GM19438 (cell line): Measurements from ENCODE around the gene PTGIS.
"Not testable (repeated sequence)": the region's sequence is repeated elsewhere in the genome, so short reads cannot be mapped to it uniquely, and the experiment has no call there.

Experiments
- ATAC-seq: cut with Tn5 transposase; IDR thresholded peaks from one replicate; pipeline ENCODE4 v1.9.1; 2021; ENCODE audit warnings: low read depth; ENCODE audit not compliant: unreplicated experiment

Gene PTGIS

DNA sequence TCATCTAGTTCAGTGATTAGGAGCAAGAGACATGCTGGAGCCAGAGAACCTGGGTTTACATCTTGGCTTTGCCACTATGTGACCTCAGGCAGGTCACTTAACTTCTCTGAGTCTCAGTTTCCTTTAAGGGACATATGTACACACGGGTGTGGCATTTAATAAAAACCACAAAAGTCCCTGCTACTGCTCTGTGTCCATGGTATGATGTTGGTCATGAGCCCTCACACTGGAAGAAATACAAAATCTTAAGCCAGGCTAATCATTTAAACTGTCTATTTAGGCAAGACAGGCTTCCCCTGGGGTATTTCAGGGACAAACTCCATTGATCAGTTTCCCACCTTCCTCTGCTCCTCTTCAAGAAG is 12.9 kb upstream of the PTGIS start:
- no peak for ATAC-seq

DNA sequence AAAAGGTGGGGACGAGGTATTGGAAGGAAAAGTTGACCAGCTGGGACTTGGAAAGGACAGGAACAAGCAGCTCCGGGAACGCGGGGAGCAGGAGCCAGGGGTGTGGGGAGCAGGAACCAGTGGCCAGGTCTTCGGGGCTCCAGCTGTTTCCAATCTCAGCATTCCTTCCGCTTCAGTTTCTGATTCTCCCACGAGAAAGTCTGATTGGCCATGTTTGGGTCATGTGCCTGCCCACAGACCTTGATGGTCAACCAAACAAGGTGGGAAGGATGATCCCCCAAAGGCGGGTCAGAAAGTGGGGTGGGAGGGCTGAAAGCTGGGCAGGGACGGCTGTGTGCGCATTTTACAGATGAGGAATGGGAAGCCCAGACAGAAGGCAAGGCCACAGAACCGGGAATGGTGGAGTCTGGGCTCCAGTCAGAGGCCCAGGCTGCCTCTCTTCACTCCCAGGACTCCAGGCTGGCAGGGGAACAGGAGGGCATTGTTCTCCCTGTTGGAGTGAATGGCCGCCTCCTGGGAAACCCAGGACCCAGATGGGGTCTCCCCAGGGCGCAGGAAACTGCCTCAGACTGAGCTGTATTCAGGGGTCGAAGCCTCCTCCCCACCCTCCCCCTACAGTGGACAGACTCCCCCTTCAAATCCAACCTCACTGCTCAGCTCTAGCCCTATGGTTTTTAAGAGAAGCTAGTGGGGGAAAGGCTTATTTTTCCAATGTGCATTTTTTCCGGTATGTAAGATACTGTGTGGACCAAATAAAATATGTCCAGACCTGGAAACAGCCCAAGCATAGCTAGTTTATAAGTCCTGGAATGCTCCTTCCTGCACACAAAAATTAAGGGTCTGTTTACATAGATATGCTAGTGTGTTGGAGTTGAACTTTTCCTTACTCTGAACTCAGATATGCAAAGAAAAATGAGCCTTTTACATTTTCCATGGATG is 12.2 kb upstream of the PTGIS start:
- ATAC-seq = no peak

DNA sequence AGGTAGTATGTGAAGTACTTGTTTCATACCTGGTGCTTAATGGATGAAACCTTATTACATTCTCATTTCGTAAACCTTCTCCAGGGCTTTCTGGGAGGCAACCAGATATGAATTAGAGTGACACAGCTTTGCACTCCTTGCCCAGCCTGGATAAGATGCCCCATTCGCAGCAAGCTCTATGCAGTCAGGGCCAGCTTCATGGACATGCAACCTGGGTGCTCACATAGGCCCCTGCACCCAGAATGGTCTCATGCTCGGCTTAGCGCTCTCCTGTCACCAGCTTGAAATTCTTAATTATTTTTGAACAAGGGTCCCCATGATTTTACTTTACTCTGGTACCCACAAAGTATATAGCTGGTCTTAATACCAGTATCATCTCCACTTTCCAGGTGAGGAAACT is 11.3 kb upstream of the PTGIS start:
- no peak for ATAC-seq

- ATAC-seq = no peak
Observed at GRCh38 chr20:49578436-49578835, 10.5 kb upstream of the PTGIS start.

DNA sequence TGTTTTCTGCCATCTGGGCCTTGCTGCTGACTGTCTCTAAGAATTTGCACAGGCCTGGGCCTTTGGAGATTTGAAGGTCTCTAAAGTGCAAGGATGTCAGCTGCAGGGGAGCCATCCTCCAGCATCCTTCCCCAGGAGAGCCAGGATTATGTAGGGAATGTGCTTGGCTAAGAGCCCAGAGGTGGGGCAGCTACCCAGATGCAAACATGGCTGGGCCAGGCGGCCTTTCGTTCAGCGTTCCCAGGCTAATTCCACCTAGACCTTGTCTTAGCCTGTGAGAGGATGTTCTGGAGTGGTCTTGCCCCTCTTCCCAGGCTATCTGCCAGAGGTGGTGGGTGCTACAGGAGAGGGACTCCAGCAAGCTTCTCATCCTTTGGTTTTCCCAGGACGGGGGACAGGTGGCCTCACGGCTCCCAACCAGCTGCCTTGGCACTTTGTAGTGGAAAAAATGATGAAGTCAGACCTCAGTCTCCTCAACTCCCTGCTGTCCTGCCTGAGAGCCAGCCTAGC is 7.7 kb upstream of the PTGIS start:
- ATAC-seq = no peak

DNA sequence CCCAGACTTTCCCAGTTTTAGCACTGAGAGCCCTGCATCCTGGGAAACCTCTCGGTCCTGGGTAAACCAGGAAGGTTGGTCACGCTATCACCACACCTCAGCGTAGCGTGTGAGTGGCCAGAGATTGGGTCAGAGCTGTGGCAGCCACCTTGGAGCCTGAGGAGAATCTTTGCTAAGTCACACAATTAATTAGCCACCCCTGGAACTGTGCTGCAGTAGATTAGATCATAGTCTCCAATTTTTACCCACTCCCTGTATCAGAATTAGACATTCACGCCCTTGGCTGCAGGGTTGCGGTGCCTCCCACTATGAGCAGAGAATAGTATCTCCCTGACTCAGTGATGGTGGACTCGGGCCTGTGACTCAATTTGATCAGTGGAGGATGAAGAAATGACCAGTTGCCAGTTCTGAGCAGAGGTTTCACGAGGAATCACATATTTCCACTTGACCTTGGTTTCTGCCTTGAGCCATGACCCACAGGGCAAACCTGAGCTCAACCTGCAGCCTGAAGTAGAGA is 6.0 kb upstream of the PTGIS start:
- no peak for ATAC-seq

DNA sequence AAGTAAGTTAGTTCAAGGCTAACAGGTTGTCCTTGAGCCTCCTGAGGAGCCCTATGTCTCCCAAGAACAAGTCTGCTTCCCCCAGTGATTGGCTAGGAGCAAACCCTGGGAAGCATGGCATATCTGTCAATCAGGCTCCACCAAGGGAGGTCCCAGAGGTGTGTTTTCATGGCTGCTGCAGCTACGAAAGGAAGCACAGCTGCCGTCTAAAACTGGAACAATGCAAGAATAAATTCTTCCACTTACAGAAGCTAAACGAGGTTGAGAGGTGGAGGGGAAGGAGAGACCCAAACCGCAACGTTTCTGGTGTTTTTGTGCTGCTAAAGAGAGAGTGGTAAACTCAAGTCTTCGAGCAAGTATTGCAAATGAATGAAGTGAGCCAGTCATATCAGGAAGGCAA is 4.9 kb upstream of the PTGIS start:
- no peak for ATAC-seq

DNA sequence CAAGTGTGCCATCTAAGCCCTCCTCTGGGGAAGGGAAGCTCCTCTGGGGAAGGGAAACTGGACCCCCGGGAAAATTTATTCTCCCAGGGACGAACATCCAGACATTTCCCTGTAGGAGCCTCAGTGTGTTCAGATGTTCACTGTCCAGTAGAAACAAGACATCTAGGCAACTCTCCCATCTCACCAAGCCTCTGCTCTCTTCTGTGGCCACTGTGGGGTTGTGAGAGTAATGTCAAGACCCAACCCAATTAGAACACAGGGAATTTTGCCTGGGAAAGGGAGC is 3.6 kb upstream of the PTGIS start:
- no peak for ATAC-seq

DNA sequence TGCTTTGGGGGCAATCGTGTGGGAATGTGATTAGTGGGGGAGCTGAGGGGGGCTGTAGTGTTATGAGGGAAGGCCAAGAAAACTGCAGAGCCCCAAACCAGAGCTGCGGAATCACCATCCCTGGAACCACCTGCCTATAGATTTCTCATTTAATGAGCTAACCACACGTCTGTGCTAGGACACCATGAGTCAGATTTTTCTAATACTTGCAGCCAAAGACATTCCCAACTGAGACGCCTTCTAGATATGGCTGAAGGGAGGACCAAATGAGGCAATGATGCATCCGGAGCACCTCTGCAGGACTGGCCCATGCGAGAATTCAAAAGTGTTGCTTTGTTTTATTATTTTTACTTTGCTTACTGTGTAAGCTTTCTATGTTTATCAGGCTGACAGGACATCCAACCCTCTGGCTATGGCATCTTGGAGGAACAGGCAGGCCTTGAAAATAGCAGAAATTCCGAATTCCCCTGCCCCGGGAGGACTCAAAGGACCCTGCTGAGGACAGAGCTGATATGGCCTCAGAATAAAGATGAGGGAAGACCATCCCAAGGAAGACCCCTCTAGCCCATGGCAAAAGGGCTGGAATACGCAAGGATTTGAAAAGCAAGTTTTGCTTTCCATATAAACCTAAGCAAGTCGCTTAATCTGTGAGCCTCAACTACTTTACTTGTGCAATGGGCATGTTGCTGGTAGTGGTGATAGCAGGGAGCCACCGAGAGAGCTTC is 3.1 kb upstream of the PTGIS start:
- no peak for ATAC-seq

GRCh38 chr20:49570161-49570827 is 2.4 kb upstream of the PTGIS start:
- ATAC-seq = no peak

DNA sequence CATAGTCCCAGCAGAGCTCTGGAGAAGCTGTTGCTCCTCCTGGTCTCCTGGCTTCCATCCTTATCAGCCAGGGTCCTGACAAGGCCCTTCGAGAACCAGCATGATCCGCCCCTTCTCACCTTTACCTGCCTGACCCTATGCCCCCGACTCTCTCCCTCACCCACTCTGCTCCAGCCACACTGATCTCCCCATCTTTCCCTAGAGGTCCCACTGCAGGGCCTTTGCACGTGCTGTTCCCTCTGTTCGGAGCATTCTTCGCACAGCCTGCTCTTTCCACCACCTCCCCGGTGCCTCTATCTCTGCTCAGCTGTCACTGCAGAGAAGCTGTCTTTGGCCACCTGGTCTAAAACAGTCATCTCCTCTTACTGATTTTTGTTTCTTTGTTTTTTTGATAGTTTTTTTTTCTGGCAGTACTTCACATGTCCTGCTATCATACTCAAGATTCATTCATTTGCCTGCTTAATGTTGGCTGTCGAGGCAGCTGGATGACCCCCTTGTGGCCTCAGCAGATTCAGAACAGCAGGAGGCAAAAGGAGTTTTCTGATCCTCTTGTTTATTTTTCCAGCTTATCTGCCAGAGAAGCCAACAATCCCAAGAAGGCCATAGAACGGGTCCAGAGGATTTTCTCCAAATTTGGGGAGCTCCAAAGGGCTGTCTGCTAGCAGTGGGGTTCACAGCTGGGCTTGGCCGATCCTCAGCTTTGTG is 1.6 kb upstream of the PTGIS start:
- ATAC-seq = no peak

DNA sequence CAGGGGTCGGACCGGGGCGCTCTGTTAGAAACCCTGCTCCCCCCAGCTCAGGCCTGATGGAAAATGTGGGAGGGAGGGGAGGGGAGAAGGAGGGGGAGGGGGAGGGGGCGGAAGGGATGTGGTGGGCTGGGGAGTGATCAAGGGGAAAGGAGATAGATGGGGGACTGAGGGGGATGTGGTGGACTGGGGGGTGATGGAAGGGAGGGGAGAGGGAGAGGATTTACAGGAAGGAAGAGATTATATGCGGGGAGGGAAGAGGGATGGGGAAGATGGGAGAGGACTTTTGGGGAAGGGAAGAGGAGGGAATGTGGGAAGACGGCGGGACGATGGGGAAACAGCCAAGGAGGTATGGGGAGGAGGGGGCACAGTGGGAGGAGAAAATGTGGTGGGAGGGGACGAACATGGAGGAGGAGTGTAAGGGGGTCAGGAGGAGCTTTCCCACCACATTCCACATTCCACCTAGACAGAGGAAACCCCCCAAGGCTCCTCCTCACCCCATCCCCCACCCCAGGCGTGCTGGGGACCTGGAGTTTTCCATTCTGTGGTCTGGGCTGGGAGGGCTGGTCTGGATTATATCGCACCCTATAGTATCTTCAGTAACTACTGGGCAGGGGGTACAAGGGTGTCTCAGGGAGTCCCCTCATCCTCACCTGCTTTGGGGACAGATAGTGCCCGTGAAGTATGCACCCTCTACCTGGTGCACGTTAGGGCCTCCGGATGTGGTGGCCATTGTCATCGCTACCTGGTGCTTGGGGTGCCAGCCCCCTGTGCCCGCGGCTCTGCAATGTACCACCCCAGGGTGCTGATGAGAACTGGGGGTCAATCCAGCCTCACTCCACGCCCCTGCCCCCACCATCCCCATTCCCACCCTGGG is 578 bp upstream of the PTGIS start:
- no peak for ATAC-seq

GRCh38 chr20:49566401-49567364 is 1.3 kb downstream of the PTGIS start:
- no peak for ATAC-seq

GRCh38 chr20:49564991-49565390 is 2.9 kb downstream of the PTGIS start:
- not testable (repeated sequence) for ATAC-seq

- ATAC-seq = no peak
Observed at GRCh38 chr20:49563015-49563980, 4.6 kb downstream of the PTGIS start.

DNA sequence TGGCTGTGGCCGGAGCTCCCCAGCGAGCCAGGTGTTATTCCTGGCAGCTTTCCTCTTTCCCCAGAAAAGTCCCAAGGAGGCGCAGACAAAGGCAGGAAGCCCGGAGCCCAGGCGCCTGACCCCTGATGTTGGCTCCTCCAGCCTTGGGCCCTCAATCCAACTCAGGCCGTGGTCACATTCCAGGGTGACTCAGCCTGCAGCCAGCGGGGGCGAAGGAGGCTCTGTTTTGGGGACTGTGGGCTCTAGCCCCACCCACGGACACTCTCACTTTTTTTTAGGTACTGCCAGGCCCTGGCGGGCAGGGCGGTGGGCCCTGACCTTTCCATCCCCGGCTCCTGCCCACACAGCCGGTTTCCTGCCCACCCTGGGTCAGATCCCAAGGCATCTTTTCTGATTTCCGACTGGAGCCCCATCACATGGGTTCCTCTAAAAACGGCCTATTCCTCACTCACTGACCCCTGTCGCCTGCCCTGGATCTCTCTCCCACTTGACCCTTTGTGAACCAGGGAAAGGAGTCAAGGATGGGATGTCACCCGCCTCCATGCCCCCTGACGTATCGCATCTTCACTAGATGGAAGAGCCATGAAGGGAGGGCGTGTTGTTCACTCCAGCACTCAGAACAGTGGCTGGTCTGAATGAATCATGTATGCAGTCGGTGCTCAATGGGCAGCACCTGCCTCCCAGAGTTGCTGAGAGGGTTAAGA is 5.5 kb downstream of the PTGIS start:
- no peak for ATAC-seq

DNA sequence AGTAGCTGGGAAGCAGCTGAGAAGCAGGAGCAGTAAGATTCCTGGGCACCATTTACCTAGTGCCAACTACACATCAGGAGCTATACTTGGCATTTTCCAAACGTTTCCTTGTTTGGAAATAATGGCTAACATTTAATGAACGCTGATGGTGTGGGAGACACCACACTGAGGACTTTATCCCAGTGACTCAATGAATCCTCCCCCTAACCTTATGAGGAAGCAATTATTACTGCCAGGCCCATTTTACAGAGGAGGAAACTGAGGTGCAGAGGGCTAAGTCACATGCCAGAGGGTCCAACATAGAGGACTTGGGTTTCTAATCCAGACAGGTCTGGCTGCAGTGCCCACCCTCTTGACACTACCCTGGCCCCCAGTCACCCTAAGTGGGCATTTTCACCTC is 6.1 kb downstream of the PTGIS start:
- no peak for ATAC-seq
